ENCODE data around the gene DNAH10. TPM values are rescaled to one million over a fixed set of nuclear protein-coding genes. Genes with fewer than 3 reads are reported as not detected.

DNAH10 gene
- total and polyA plus RNA-seq, 2 of the 4 experiments (the other 2 are of a cell fraction), result 0.18 to 0.22 TPM

DNA sequence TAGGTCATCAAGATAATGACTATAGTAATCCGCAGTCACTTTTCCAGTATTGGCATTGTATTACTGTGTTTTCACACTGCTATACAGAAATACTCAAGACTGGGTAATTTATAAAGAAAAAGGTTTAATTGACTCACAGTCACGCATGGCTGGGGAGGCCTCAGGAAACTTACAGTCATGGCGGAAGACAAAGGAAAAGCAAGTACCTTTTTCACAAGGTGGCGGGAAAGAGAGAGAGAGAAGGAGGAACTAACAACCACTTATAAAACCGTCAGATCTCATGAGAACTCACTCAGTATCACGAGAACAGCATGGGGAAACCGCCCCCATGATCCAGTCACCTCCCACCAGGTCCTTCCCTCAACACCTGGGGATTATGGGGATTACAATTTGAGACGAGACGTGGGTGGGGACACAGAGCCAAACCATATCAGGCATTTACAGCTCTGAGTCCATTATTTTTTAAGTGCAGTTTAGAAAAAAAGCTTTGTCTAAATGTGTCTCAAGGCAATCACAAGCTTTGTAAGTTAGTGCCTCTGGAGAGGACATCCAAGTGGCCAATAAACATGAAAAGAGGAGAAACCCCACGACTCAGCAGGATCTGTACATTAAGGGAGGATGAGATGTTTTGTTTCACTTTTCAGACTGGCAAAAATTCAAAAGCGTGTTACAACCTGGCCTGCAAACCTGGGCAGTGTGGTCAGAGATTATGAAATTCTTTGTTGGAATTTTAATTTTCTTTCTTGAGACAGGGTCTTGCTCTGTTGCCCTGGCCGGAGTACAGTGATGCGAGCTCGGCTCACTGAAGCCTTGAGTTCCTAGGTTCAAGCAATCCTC is 82.0 kb downstream of the DNAH10 start:
- H4K8ac ChIP-seq (ENCODE audit: low read depth in 2 of 2, low read length in 2 of 2), result no peak overlapping the region
- TF ChIP-seq, protein P1, sequence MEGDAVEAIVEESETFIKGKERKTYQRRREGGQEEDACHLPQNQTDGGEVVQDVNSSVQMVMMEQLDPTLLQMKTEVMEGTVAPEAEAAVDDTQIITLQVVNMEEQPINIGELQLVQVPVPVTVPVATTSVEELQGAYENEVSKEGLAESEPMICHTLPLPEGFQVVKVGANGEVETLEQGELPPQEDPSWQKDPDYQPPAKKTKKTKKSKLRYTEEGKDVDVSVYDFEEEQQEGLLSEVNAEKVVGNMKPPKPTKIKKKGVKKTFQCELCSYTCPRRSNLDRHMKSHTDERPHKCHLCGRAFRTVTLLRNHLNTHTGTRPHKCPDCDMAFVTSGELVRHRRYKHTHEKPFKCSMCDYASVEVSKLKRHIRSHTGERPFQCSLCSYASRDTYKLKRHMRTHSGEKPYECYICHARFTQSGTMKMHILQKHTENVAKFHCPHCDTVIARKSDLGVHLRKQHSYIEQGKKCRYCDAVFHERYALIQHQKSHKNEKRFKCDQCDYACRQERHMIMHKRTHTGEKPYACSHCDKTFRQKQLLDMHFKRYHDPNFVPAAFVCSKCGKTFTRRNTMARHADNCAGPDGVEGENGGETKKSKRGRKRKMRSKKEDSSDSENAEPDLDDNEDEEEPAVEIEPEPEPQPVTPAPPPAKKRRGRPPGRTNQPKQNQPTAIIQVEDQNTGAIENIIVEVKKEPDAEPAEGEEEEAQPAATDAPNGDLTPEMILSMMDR (conservative IDR thresholded peaks at IDR 0.05; ENCODE audit: low read depth, low read length), result no peak
- TF ChIP-seq MAZ (IDR thresholded peaks at IDR 0.05; ENCODE audit: borderline replicate concordance, low read depth, low read length) (no peak), NFE2L2 (IDR thresholded peaks at IDR 0.05; ENCODE audit: low read depth, low read length) (no peak), FOS (IDR thresholded peaks at IDR 0.05; ENCODE audit: low read depth, low read length) (no peak), POLR2A (IDR thresholded peaks at IDR 0.05; ENCODE audit: low read depth, low read length) (no peak), BHLHE40 (IDR thresholded peaks at IDR 0.05; ENCODE audit: low read depth, low read length) (no peak), MAFK (IDR thresholded peaks at IDR 0.05; ENCODE audit: low read depth, low read length) (no peak), RAD21 (IDR thresholded peaks at IDR 0.05; ENCODE audit: low read length) (no peak), SMC3 (IDR thresholded peaks at IDR 0.05; ENCODE audit: low read depth, low read length) (no peak), RFX5 (IDR thresholded peaks at IDR 0.05; ENCODE audit: low read depth, low read length) (no peak), CHD1 (IDR thresholded peaks at IDR 0.05; ENCODE audit: low read depth, low read length) (no peak), RCOR1 (IDR thresholded peaks at IDR 0.05; ENCODE audit: insufficient replicate concordance, low read length) (no peak), MXI1 (IDR thresholded peaks at IDR 0.05; ENCODE audit: borderline replicate concordance, low read depth, low read length) (no peak)
- TF ChIP-seq, protein P2, sequence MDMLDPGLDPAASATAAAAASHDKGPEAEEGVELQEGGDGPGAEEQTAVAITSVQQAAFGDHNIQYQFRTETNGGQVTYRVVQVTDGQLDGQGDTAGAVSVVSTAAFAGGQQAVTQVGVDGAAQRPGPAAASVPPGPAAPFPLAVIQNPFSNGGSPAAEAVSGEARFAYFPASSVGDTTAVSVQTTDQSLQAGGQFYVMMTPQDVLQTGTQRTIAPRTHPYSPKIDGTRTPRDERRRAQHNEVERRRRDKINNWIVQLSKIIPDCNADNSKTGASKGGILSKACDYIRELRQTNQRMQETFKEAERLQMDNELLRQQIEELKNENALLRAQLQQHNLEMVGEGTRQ (IDR thresholded peaks at IDR 0.05; ENCODE audit: low read depth, low read length), result no peak
- TF ChIP-seq, protein P3, sequence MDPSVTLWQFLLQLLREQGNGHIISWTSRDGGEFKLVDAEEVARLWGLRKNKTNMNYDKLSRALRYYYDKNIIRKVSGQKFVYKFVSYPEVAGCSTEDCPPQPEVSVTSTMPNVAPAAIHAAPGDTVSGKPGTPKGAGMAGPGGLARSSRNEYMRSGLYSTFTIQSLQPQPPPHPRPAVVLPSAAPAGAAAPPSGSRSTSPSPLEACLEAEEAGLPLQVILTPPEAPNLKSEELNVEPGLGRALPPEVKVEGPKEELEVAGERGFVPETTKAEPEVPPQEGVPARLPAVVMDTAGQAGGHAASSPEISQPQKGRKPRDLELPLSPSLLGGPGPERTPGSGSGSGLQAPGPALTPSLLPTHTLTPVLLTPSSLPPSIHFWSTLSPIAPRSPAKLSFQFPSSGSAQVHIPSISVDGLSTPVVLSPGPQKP (IDR thresholded peaks at IDR 0.05; ENCODE audit: borderline replicate concordance, low read depth, low read length), result no peak
- H3K18ac ChIP-seq (ENCODE audit: low read depth, low read length), result no peak overlapping the region
- no peaks in the 10 kb centered on the region for H4K20me1 ChIP-seq (ENCODE audit: insufficient read depth, low read length)
- no peak overlapping the region for H2BK15ac ChIP-seq (ENCODE audit: low read depth, low read length)
- no peaks in the 10 kb centered on the region for H3K36me3 ChIP-seq (ENCODE audit: control insufficient read depth, insufficient read depth, low read length)
- no peak overlapping the region for H2AK9ac ChIP-seq (replicated peaks; ENCODE audit: low read depth, low read length, poor library complexity)
- ChIA-PET CTCF (interaction anchor here (0.5 kb wide), 1 partner anchor 1777 kb away, joined by 4 read pairs; no protein-coding TSS in a partner anchor), POLR2A (ENCODE audit: unreplicated experiment) (no interaction called here)
- dilution Hi-C loops (cut with HindIII; ENCODE audit: low sequenced_read_pairs, unreplicated experiment) (no loop called here), intact Hi-C loops (cut with micrococcal nuclease) (loop anchor here (5.0 kb wide), 1 partner anchor 33 kb away; no protein-coding TSS in a partner anchor), in situ Hi-C loops (cut with MboI; ENCODE audit: low sequenced_read_pairs) (no loop called here)
- H3K23ac ChIP-seq (ENCODE audit: low read depth, low read length), result no peak overlapping the region
- peaks cover 10% of the 10 kb centered on the region for H3K27me3 ChIP-seq (ENCODE audit: control insufficient read depth, insufficient read depth, low read length)
- H3K4me1 ChIP-seq (ENCODE audit: control insufficient read depth, insufficient read depth, low read length), result no peaks in the 10 kb centered on the region
- H3K9me1 ChIP-seq (ENCODE audit: insufficient read depth, low read length), result no peaks in the 10 kb centered on the region
- DNase-seq (no peak), ATAC-seq (ENCODE audit: low read depth) (no peak)
- H3K14ac ChIP-seq (replicated peaks; ENCODE audit: low read depth, low read length), result no peak overlapping the region
- H3K9me3 ChIP-seq (ENCODE audit: control insufficient read depth, insufficient read depth, low read length), result no peaks in the 10 kb centered on the region
- no peak overlapping the region for H3K27ac ChIP-seq (ENCODE audit: insufficient read depth, low read length)
- no peak overlapping the region for H2BK120ac ChIP-seq (ENCODE audit: low read depth, low read length)
- H3K9ac ChIP-seq (ENCODE audit: low read depth, low read length), result no peak overlapping the region
- H2AFZ ChIP-seq (replicated peaks; ENCODE audit: low read length, poor library complexity), result no peak overlapping the region
- no peak overlapping the region for H4K91ac ChIP-seq (ENCODE audit: insufficient read depth, low read depth, low read length)
- no peak overlapping the region for H3K4me3 ChIP-seq (ENCODE audit: insufficient read depth, low read depth, low read length)
- H4K5ac ChIP-seq (ENCODE audit: low read depth, low read length), result no peak overlapping the region
- H3K56ac ChIP-seq (ENCODE audit: extremely low read depth, insufficient read depth, low read length), result no peak overlapping the region
- H3K4me2 ChIP-seq (ENCODE audit: low read depth, low read length), result no peak overlapping the region
- BruUV-seq (replicated peaks), result no TSS peak
- WGBS, 2 experiments (ENCODE audit: extremely low coverage in 2 of 2, insufficient read length in 1 of 2), result 78% methylated on average over 1 of the region's 14 CpGs; no CpG with 5 or more reads in 1 of the 2 experiments
- no peak overlapping the region for H2AK5ac ChIP-seq (ENCODE audit: low read depth, low read length)
- no peak overlapping the region for H2BK5ac ChIP-seq (ENCODE audit: low read depth, low read length, poor library complexity, severe bottlenecking)
- H2BK20ac ChIP-seq (ENCODE audit: low read depth, low read length), result no peak overlapping the region
- H3K79me1 ChIP-seq (ENCODE audit: low read depth in 1 of 2, low read length in 2 of 2), result no peaks in the 10 kb centered on the region
- no peak overlapping the region for H3K4ac ChIP-seq (ENCODE audit: low read depth, low read length)
